HG03457 (cell line): ENCODE data around the gene SPHK2.

ENCODE experiments used
- ATAC-seq: cut with Tn5 transposase; IDR thresholded peaks from one replicate; pipeline ENCODE4 v1.9.1; 2021; ENCODE audit warnings: moderate number of reproducible peaks; ENCODE audit not compliant: unreplicated experiment

SPHK2 gene

GRCh38 chr19:48603850-48604249 is 15.5 kb upstream of the SPHK2 start:
- no peak for ATAC-seq

GRCh38 chr19:48606463-48607358 is 12.6 kb upstream of the SPHK2 start, which contains the start of gene SPACA4:
SPACA4 (plus strand) TSS chr19:48606742; CDS start chr19:48606979, 237 bp downstream.
- ATAC-seq: no peak

- no peak for ATAC-seq
Measured at GRCh38 chr19:48607359-48607755, 11.9 kb upstream of the SPHK2 start.

- no peak for ATAC-seq
Measured at GRCh38 chr19:48608798-48609263, 10.5 kb upstream of the SPHK2 start.

- no peak for ATAC-seq
Measured at GRCh38 chr19:48609571-48610108, 9.7 kb upstream of the SPHK2 start.

- no peak for ATAC-seq
Measured at GRCh38 chr19:48611872-48612271, 7.4 kb upstream of the SPHK2 start.

GRCh38 chr19:48613024-48613851 is 6.1 kb upstream of the SPHK2 start:
- ATAC-seq: no peak

- no peak for ATAC-seq
Measured at GRCh38 chr19:48613852-48614435, 5.4 kb upstream of the SPHK2 start.

- ATAC-seq: no peak
Measured at GRCh38 chr19:48614436-48615230, 4.7 kb upstream of the SPHK2 start, which contains the start of gene FAM83E. FAM83E (minus strand) TSS chr19:48615076; CDS start chr19:48613372, 1,704 bp downstream.

GRCh38 chr19:48615231-48616040 is 3.9 kb upstream of the SPHK2 start:
- ATAC-seq: no peak

- ATAC-seq: no peak
Measured at GRCh38 chr19:48616041-48616436, 3.3 kb upstream of the SPHK2 start.

GRCh38 chr19:48616491-48617056 is 2.7 kb upstream of the SPHK2 start:
- ATAC-seq: no peak

- ATAC-seq: no peak
Measured at GRCh38 chr19:48617146-48617937, 2.0 kb upstream of the SPHK2 start.

- peak; percentile 8 for ATAC-seq
Measured at GRCh38 chr19:48618278-48618915, 909 bp upstream of the SPHK2 start.

GRCh38 chr19:48619692-48620585 is 633 bp downstream of the SPHK2 start:
- no peak for ATAC-seq

- ATAC-seq: no peak
Measured at GRCh38 chr19:48623556-48624066, 4.3 kb downstream of the SPHK2 start.
